HepG2 (cell line): Measurements from ENCODE around the gene TBC1D7. TPM values are rescaled to one million over a fixed set of nuclear protein-coding genes. Genes with fewer than 3 reads are reported as not detected.
A peak's percentile ranks its signal among the peaks of the same experiment; 100 is the strongest.

Source experiments
- ATAC-seq: fragments of 200-7000 bp; cut with Tn5 transposase; 3 replicates; pipeline ENCODE4 v1.9.1; 2020; ENCODE audit warnings: mild to moderate bottlenecking, moderate library complexity
- BruUV-seq: library from RNA; stranded (reverse); fragments of 400-500 nt; replicated peaks from 2 replicates; lab custom pipeline; 2021; lab: Mats Ljungman, UMichigan
- CTCF ChIA-PET: fragments of 300-600 bp; formaldehyde crosslinking; extraction: SDS; loops from one replicate; lab custom pipeline; 2021; ENCODE audit warnings: low total read pairs, inconsistent platforms, low intra/inter-chr PET ratio; lab: Yijun Ruan, JAX
- POLR2A ChIA-PET: fragments of 350-600 bp; sonication (Branson Sonifier 250); formaldehyde crosslinking; loops from one replicate; lab custom pipeline; 2020; ENCODE audit warnings: antibody characterized with exemption, inconsistent platforms; lab: Yijun Ruan, JAX
- DNase-seq: peaks from one replicate; pipeline ENCODE4 v3.0.0-alpha.2; 2015; ENCODE audit warnings: low spot score
- FAIRE-seq: peaks from 3 replicates; lab custom pipeline; 2011; peaks lifted over from hg19 to GRCh38; lab: Jason Lieb, UNC
- H2AFZ ChIP-seq: one replicate; pipeline ENCODE4 v1.6.1; 2011; ENCODE audit warnings: low read length, inconsistent platforms
- H3K27ac ChIP-seq: fragments of 300-600 bp; 3 replicates; pipeline ENCODE4 v1.8.0; 2011; ENCODE audit warnings: mixed run types, mild to moderate bottlenecking, mixed read lengths, low read length, inconsistent platforms; ENCODE audit not compliant: insufficient read depth; ENCODE audit errors: extremely low read length
- H3K27me3 ChIP-seq, 2 experiments: fragments of 200-600 bp in 1 of 2; 2 replicates in 1 of 2; 3 replicates in 1 of 2; pipeline versions ENCODE4 v1.6.0 to v1.8.0; 2011; ENCODE audit warnings: low read length in 2 of 2, mild to moderate bottlenecking in 2 of 2, moderate library complexity in 2 of 2, inconsistent platforms in 1 of 2; ENCODE audit not compliant: insufficient read depth in 2 of 2, control insufficient read depth in 1 of 2
- H3K36me3 ChIP-seq, 2 experiments: fragments of 200-600 bp in 1 of 2; replicated peaks in 1 of 2; 2 replicates in 1 of 2; 3 replicates in 1 of 2; pipeline versions ENCODE4 v1.5.1 to v1.8.0; 2011; ENCODE audit warnings: low read length in 2 of 2, inconsistent platforms in 1 of 2; ENCODE audit not compliant: insufficient read depth in 2 of 2, control insufficient read depth in 1 of 2
- H3K4me1 ChIP-seq: 2 replicates; pipeline ENCODE4 v1.5.1; 2012; ENCODE audit warnings: low read length, inconsistent platforms; ENCODE audit not compliant: insufficient read depth
- H3K4me2 ChIP-seq: 2 replicates; pipeline ENCODE4 v1.6.0; 2011; ENCODE audit warnings: low read depth, low read length, inconsistent platforms
- H3K4me3 ChIP-seq, 3 experiments: fragments of 200-600 bp in 1 of 3; sonication (generic), shearing (Covaris generic) in 1 of 3; replicated peaks in 1 of 3; 2 replicates each; pipeline ENCODE4 v1.5.1; 2011 to 2016; ENCODE audit warnings: low read length in 3 of 3, inconsistent platforms in 2 of 3, low read depth in 2 of 3, mild to moderate bottlenecking in 2 of 3, control low read depth in 1 of 3, mixed read lengths in 1 of 3; ENCODE audit not compliant: insufficient read depth in 1 of 3
- H3K79me2 ChIP-seq: one replicate; pipeline ENCODE4 v1.6.1; 2011; ENCODE audit warnings: low read length, inconsistent platforms; ENCODE audit not compliant: insufficient read depth
- H3K9ac ChIP-seq: 2 replicates; pipeline ENCODE4 v1.6.0; 2011; ENCODE audit warnings: mild to moderate bottlenecking, low read depth, low read length, inconsistent platforms; ENCODE audit not compliant: insufficient read depth
- H3K9me3 ChIP-seq: 2 replicates; pipeline ENCODE4 v1.5.1; 2012; ENCODE audit warnings: mild to moderate bottlenecking, low read length
- H4K20me1 ChIP-seq: 2 replicates; pipeline ENCODE4 v1.6.0; 2011; ENCODE audit warnings: inconsistent platforms, mild to moderate bottlenecking, low read length, moderate library complexity; ENCODE audit not compliant: insufficient read depth
- KMT2A ChIP-seq: sonication (generic); formaldehyde crosslinking; IDR thresholded peaks from 2 replicates; pipeline ENCODE4 v1.4.0; 2020; ENCODE audit warnings: missing genetic modification reagents
- ZNF431 ChIP-seq: sonication (generic); formaldehyde crosslinking; IDR thresholded peaks from 2 replicates; pipeline ENCODE4 v1.9.0; 2022; ENCODE audit warnings: missing genetic modification reagents, low read depth, mild to moderate bottlenecking, borderline replicate concordance
- ZNF512 ChIP-seq: sonication (generic); formaldehyde crosslinking; IDR thresholded peaks from 2 replicates; pipeline ENCODE4 v1.4.0; 2020; ENCODE audit warnings: mild to moderate bottlenecking, missing genetic modification reagents
- WGBS: methylation state at CpG from one replicate; pipeline ENCODE4 v1.1.6; 2017; ENCODE audit warnings: low lambda C conversion rate; 5-methylcytosine and 5-hydroxymethylcytosine counted together
- in situ Hi-C: cut with HindIII; loops from 2 replicates; pipeline ENCODE4 v1.10.0; 2017; ENCODE audit warnings: low pct_unique_long_range_greater_than_20kb; ENCODE audit not compliant: extremely low pct_ligation_motif_present
- intact Hi-C: fragments of 100-400 bp; cut with micrococcal nuclease; formaldehyde crosslinking; loops from one replicate; pipeline ENCODE4 v1.10.0; 2022; ENCODE audit not compliant: unreplicated experiment
- polyA plus RNA-seq, 8 experiments: library from polyadenylated mRNA; depleted of rRNA in 3 of 8; stranded (reverse) in 7 of 8; unstranded in 1 of 8; fragments of >200 nt; fragmentation: Illumina TruSeq in 4 of 8; extraction: Trizol in 4 of 8; gene quantifications; 2 replicates each; pipeline versions ENCODE4 v1.2.1 to v1.2.3, GENCODE V29; 2011 to 2016; ENCODE audit warnings: low read depth in 4 of 8, missing spikeins in 1 of 8, mixed read lengths in 1 of 8; ENCODE audit not compliant: insufficient read depth in 1 of 8
- total RNA-seq, 5 experiments: library from RNA; depleted of rRNA; stranded (reverse); fragments of >200 nt; fragmentation: Illumina TruSeq; extraction: Trizol; gene quantifications; 2 replicates each; pipeline ENCODE4 v1.2.3, GENCODE V29; 2016; ENCODE audit warnings: low read depth in 1 of 5
- TF ChIP-seq, protein P1 (sequence below): sonication (generic); formaldehyde crosslinking; IDR thresholded peaks from 2 replicates; pipeline ENCODE4 v1.8.1; 2023; ENCODE audit warnings: mild to moderate bottlenecking, missing genetic modification reagents, borderline replicate concordance

Gene TBC1D7
- total and polyA plus RNA-seq, 2 of the 13 experiments (the other 11 are each of a cell fraction or from before 2014, with no cell fraction given): 23.3 to 30.8 TPM

DNA sequence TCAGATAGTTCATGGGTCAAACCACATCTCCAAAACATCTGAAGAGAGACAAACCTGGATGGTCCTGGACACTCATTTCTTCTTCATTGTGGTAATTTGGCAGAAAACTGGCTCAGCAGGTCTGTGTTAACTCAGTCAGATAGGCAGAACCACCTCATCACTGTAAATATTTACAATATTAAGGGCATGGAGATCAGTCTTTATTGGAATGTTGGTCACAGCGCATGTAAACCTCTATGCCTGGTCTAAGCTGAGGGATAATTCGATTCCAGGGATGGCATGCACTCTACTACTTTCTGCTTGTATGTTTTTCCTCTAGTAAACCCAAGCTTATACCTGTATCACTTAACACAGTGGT is 4.0 kb upstream of the TBC1D7 start:
- Histone ChIP-seq H3K4me3 (no peak overlapping the region), H3K9me3 (no peaks in the 10 kb centered on the region), H4K20me1 (no peaks in the 10 kb centered on the region), H3K9ac (no peak overlapping the region), H3K27me3 (peaks cover 0 to 8% of the 10 kb centered on the region in 2 experiments; a peak in 2 of 5 replicates), H3K79me2 (peaks cover 4% of the 10 kb centered on the region), H2AFZ (no peak overlapping the region), H3K36me3 (no peaks in the 10 kb centered on the region), H3K4me2 (0 out of 2 replicates have a peak overlapping the region, but pooled peaks have one; percentile 40), H3K4me1 (peaks cover 27% of the 10 kb centered on the region)
- ChIA-PET CTCF (interaction anchor here (1.6 to 2.2 kb wide), 4 partner anchors 103 to 421 kb away, joined by 4 to 26 read pairs (median 10); no protein-coding TSS in a partner anchor), POLR2A (no interaction called here)
- 32% methylated on average over 2 of the region's 2 CpGs for WGBS
- no peak for DNase-seq
- in situ Hi-C loops (loop anchor here (10.0 kb wide), 1 partner anchor 138 kb away; no protein-coding TSS in a partner anchor), intact Hi-C loops (loop anchor here (1.0 kb wide), 2 partner anchors 103 to 137 kb away; no protein-coding TSS in a partner anchor)
- BruUV-seq: no TSS peak
- FAIRE-seq: no peak
- ATAC-seq: no peak
- no peak for TF ChIP-seq ZNF431
- TF ChIP-seq KMT2A (CRISPR knock-in tag): no peak
- TF ChIP-seq, protein P1, sequence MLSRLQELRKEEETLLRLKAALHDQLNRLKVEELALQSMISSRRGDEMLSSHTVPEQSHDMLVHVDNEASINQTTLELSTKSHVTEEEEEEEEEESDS (CRISPR knock-in tag): no peak
- TF ChIP-seq ZNF512: no peak
- TF ChIP-seq, all 625 proteins: peak for 0
- H3K27ac ChIP-seq: no peak overlapping the region
